ENCODE results near the gene PRPF38A. TPM values are rescaled to one million over a fixed set of nuclear protein-coding genes. Genes with fewer than 3 reads are reported as not detected.

PRPF38A gene
- total and polyA plus RNA-seq, 2 donors (not counting 3 experiments of a cell fraction or from before 2014, with no cell fraction given), result 16.0 to 42.0 TPM

DNA sequence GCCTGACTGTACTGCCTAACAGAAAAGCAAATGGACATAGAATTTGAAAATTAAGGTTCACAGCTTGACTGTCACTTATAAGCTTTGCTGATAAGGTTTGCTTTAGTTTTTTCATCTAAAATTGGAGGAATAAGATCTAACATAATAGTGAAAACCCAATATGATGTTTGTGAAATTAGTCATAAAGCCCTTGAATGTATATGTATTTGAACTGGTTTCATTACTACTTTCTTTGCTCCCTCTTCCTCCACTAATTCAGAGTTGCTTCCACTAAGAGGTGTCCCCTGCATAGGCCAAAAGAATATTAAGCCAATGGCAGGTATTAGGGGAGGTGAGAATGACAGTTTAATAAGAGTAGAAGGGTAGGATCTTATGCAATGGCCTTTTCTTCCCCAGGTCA lies 10.5 kb downstream of the PRPF38A start:
- POLR2A ChIA-PET, result interaction anchor here (0.6 kb wide), 1 partner anchor 131 kb away, joined by 5 read pairs; no protein-coding TSS in a partner anchor

More for the DNA sequence above, 10.5 kb downstream of the PRPF38A start:
- H4K20me1 ChIP-seq (replicated peaks; ENCODE audit: control insufficient read depth, extremely low read depth, insufficient read depth, low read length), result no peaks in the 10 kb centered on the region
- TF ChIP-seq JUN (IDR thresholded peaks at IDR 0.05; ENCODE audit: borderline replicate concordance, insufficient read depth, insufficient read length, low read depth), result no peak
- no peak for TF ChIP-seq POLR2A (IDR thresholded peaks at IDR 0.05; ENCODE audit: low read depth, low read length)
- TF ChIP-seq, protein P1, sequence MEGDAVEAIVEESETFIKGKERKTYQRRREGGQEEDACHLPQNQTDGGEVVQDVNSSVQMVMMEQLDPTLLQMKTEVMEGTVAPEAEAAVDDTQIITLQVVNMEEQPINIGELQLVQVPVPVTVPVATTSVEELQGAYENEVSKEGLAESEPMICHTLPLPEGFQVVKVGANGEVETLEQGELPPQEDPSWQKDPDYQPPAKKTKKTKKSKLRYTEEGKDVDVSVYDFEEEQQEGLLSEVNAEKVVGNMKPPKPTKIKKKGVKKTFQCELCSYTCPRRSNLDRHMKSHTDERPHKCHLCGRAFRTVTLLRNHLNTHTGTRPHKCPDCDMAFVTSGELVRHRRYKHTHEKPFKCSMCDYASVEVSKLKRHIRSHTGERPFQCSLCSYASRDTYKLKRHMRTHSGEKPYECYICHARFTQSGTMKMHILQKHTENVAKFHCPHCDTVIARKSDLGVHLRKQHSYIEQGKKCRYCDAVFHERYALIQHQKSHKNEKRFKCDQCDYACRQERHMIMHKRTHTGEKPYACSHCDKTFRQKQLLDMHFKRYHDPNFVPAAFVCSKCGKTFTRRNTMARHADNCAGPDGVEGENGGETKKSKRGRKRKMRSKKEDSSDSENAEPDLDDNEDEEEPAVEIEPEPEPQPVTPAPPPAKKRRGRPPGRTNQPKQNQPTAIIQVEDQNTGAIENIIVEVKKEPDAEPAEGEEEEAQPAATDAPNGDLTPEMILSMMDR (IDR thresholded peaks at IDR 0.05; ENCODE audit: extremely low read depth in 1 of 2, insufficient read depth in 1 of 2, low read depth in 1 of 2, low read length in 2 of 2), result no peak
- no peak for TF ChIP-seq EZH2 (IDR thresholded peaks at IDR 0.05; ENCODE audit: borderline replicate concordance, low read depth, low read length, severe bottlenecking)
- TF ChIP-seq, protein P2, sequence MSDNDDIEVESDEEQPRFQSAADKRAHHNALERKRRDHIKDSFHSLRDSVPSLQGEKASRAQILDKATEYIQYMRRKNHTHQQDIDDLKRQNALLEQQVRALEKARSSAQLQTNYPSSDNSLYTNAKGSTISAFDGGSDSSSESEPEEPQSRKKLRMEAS (IDR thresholded peaks at IDR 0.05; ENCODE audit: insufficient read depth, insufficient read length), result no peak
- TF ChIP-seq GATA2 (IDR thresholded peaks at IDR 0.05; ENCODE audit: insufficient read depth, insufficient read length, low read depth, low read length), result no peak
- no peak for TF ChIP-seq MYC (IDR thresholded peaks at IDR 0.05; ENCODE audit: low read depth, low read length)
- TF ChIP-seq FOS (IDR thresholded peaks at IDR 0.05; ENCODE audit: borderline replicate concordance, insufficient read depth, low read length), result no peak
- no peak for TF ChIP-seq POLR2AphosphoS5 (IDR thresholded peaks at IDR 0.05; ENCODE audit: insufficient read depth, low read depth, low read length)
- H3K9me3 ChIP-seq (replicated peaks; ENCODE audit: control insufficient read depth, insufficient read depth, low read length), result no peaks in the 10 kb centered on the region
- BruUV-seq (replicated peaks), result no TSS peak
- CTCF ChIA-PET, result no interaction called here
- dilution Hi-C loops (cut with MboI; ENCODE audit: extremely low pct_ligation_motif_present, low sequenced_read_pairs) (no loop called here), intact Hi-C loops (cut with micrococcal nuclease) (no loop called here)
- no peaks in the 10 kb centered on the region for H3K9me1 ChIP-seq (replicated peaks; ENCODE audit: control insufficient read depth, extremely low read depth, insufficient read depth, low read length)
- peaks cover 15 to 31% of the 10 kb centered on the region in 2 experiments for H3K36me3 ChIP-seq (ENCODE audit: control insufficient read depth in 2 of 2, extremely low read depth in 1 of 2, insufficient read depth in 2 of 2, low read length in 2 of 2)
- no peak overlapping the region for H2AFZ ChIP-seq (ENCODE audit: low read depth, low read length)
- H3K4me1 ChIP-seq (ENCODE audit: control insufficient read depth, extremely low read depth, insufficient read depth, low read length), result no peaks in the 10 kb centered on the region
- FAIRE-seq (no peak), DNase-seq (ENCODE audit: low read depth, low spot score) (no peak)
- no peaks in the 10 kb centered on the region for H3K79me2 ChIP-seq (ENCODE audit: control insufficient read depth, insufficient read depth, low read length)
- H3K9ac ChIP-seq (replicated peaks; ENCODE audit: extremely low read depth, insufficient read depth, low read length), result no peak overlapping the region
- no peak overlapping the region for H3K4me2 ChIP-seq (ENCODE audit: insufficient read depth, low read length)
- no peak overlapping the region for H3K27ac ChIP-seq (ENCODE audit: insufficient read depth, low read depth, low read length)
- no peaks in the 10 kb centered on the region for H3K27me3 ChIP-seq (ENCODE audit: control insufficient read depth in 2 of 2, insufficient read depth in 2 of 2, low read length in 2 of 2)
- H3K4me3 ChIP-seq (replicated peaks in 1 of 3; ENCODE audit: insufficient read depth in 1 of 3, low read depth in 1 of 3, low read length in 3 of 3), result no peak overlapping the region

Data from endothelial cell of umbilical vein (primary cell).